GM19025 (cell line): Measurements from ENCODE around the gene MYCBP.
A peak's percentile ranks its signal among the peaks of the same experiment; 100 is the strongest.
"Not testable (repeated sequence)": the region's sequence is repeated elsewhere in the genome, so short reads cannot be mapped to it uniquely, and the experiment has no call there.

Experiments used
- ATAC-seq: cut with Tn5 transposase; IDR thresholded peaks from one replicate; pipeline ENCODE4 v1.9.1; 2021; ENCODE audit warnings: mild to moderate bottlenecking, low read depth, moderate library complexity; ENCODE audit not compliant: unreplicated experiment

The MYCBP gene

DNA sequence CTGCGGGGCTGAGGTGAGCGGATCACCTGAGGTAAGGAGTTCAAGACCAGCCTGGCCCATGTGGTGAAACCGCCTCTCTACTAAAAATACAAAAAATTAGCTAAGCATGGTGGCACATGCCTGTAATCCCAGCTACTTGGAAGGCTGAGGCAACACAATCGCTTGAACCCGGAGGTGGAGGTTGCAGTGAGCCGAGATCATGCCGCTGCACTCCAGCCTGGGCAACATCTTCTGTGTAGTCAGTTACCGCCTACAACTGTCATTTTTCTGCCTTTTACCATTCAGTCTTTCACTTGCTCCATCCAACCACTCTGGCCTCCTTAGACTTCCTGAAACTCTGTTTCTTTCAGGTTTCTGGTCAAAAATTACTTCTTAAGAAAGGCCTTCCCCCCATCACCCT is 2.2 kb downstream of the MYCBP start:
- ATAC-seq: no peak

DNA sequence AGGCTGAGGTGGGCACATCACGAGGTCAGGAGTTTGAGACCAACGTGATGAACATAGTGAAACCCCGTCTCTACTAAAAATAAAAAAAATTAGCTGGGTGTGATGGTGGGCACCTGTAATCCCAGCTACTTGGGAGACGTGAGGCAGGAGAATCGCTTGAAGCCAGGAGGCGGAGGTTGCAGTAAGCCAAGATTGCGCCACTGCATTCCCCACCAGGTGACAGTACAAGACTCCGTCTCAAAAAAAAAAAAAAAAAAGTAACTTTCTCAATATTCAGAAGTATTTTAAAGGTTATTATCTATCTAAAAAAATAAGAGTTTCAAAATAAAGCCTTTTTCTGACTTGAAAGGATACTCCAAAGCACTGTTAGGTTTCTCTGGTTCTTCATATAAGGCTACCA is 5.9 kb downstream of the MYCBP start:
- no peak for ATAC-seq

DNA sequence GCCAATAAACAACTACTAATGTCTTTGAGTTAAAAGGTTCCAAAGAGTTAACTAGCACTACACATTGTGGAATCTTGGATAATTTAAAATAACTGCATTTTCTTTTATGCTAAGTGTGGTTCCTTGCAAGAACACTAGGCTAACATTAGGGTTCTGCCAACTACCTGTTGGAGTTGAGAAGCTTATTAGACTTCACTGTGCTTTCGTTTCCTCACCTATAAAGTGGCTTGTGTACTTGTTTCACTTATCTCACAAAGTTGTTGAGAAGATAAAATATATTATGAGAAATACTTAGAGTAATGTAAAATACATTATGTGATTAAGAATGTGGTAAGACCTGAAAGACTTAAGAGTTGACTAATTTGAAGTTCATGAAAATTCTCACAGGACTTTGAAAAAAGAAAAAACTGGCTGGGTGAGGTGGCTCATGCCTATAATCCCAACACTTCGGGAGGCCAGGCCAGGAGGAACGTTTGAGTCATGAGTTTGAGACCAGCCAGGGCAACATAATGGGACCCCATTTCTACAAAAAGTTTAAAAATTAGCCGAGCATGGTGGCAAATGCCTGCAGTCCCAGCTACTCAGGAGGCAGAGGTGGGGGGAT is 7.9 kb downstream of the MYCBP start:
- no peak for ATAC-seq

DNA sequence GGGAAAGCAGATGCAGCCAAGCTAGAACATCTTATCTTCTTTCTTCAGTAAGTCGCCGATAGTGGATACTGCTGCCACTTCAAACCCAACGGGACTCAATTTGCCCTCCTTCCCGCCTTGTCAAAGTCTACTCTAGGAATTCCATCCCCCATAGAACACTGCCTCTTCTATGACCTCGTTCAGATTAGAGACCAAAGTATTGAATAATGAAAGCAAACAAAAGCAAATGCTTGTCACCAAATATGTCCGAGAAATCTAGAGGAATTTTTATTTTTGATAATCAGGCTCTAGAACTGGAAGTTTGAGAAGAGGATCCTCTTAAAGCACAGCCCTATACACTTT is 12.7 kb downstream of the MYCBP start:
- ATAC-seq: no peak

DNA sequence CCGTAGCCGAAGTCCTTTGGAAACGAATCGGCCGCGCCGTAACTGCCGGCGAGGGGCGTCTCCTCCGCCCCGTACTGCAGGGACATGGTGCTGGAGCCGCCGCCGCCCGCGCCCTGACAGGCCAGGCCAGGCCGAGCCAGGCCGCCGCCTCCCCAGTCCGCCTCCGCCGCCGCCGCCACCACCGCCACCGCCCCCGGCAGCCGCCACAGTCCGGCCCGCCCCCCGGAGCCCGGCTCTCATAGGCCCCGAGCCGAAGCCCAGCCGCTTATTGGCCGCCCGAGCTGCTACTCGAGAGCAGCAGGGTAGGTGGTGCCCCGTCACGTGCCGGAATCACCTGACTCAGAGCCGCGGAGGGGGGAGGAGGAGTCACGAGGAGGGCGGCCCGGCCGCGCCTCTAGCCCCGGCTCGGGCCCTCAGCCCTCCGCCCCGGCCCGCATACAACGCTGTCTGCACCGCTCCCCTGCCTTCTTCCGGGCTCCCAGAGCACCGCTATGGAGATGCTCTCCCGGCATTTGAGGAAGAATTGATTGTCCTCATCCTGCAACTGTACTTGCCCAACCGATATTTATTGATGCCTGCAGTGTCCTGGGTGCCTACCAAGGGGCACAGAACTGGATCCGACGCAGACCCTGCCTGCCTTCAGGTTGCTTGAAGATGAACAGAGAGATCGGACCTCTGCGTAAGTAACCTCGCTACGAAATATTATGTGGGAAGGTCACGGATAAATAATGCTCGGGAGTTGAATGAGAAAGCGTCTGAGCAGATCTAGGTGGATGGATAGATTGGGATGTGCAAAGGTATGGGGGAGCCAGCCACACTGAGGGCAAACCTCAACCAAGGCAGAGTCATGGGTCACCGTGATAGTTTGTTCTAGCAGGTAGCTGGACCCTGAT is 13.3 kb downstream of the MYCBP start, which contains the start of gene RRAGC:
Gene RRAGC, minus strand, starts transcription at position 212 of the 893 bp plus-strand sequence. Its CDS starts 126 bp downstream, at position 86.
- peak; percentile 85 for ATAC-seq

DNA sequence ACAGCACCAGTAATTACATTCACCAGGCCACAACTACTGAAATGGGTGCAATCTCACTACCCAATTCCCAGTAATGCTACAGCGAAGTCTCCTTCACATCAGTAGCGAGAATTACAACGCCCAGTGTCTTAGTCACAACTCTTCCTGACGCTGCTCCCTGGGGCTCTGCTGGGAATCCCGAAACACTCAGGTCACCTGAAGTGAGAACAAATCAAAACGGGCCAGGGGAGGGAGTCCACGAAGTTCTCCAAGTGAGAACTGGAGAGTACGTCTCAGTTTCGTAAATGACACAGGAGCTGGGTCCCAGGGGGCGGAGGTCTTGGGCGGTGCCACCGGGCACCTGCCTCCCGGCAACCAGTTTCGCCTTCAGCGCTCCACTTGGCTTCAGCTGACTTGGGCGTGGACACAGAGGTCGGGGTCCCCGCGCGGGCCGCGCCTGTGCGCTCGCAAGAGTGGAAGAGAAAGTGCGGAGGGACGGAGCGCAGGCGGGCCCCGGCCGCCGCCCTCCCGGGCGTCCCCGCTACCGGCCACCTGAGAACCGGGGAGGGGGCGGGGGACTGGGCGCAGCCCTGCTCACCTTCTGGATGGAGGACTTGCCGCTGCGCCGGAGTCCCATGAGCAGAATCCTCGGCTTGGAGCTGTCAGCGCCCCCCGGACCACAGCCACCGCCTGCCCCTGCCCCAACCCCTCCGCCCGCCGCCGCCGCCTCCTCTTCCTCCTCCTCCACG is 14.2 kb downstream of the MYCBP start:
- ATAC-seq: peak; percentile 26

DNA sequence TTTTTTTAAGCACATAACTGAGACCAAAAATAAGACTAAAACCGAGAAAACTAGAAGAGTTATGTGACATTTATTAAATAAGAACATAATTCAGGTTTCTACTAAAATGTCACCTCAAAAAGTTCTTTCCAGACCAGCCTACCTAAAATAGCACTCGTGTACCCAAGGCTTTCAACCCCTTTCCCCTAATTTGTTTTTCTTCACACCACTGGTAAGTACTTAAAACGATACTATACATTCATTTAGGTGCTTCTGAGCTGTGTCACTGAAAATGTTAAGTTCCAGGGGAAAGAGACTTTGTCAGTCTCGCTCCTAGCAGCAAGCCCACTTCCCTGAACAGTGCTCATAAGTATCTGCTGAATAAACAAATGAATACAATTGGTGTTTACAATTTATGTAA is 20.4 kb downstream of the MYCBP start:
- no peak for ATAC-seq

DNA sequence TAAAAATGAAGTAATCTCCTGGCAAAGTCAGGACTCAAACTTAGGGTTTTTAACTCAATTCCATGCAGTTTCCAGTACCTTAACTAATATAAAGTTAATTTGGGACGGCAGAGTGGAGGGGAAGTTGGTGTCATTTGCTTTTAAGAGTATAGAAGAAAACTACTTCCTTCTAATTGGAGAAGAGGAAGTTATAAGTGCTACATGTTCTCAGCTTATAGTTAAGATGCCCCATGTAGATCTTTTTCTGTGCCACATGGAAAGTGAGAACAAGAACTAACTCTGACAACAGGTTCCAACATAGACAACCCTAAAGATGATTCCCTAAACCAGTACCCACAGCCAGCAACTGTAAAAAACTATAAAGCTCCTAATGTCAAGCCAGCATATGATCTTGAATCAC is 25.1 kb downstream of the MYCBP start:
- ATAC-seq: no peak

DNA sequence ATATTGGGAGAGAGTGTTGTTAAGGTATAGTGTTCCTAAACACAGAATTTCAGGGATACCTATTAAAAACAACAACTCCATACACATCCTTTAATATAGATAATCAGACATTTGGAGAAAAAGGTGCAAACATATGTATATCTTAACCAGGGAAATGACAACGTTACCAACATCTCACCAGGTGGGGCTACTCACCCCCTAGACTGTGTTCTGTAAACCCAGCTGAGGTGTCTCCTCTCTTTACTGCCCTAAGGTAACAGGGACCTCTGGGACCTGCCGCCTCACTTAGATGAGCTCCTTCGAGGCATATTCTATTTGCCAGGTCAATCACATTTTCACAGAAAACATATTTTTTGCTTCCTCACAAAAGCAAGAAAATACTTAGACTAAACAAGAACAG is 26.9 kb downstream of the MYCBP start:
- no peak for ATAC-seq

DNA sequence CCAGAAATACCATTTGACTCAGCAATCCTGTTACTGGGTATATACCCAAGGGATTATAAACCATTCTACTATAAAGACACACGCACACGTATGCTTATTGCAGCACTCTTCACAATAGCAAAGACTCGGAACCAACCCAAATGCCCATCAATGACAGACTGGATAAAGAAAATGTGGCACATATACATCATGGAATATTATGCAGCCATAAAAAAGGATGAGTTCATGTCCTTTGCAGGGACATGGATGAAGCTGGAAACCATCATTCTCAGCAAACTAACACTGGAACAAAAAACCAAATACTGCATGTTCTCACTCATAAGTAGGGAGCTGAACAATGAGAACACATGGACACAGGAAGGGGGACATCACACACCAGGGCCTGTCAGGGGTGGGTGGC is 28.1 kb downstream of the MYCBP start:
- ATAC-seq: not testable (repeated sequence)

DNA sequence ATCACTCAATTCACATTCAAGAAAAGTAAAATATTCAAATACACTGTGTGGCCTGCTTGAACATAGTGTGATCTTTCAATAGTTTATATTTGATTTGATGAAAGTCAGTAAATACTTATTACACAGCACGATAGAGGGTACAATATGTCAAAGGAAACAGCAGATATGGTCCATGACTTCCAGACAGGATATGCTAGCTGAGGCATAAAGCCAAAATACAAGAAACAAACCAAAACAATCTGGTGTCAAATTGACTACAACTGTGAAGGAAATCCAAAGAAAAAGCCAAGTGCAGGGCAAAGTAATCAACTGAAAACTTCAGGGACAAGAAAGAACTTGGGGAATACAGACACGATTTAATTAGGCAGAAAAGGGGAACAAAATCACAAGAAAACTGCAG is 32.9 kb downstream of the MYCBP start:
- no peak for ATAC-seq

DNA sequence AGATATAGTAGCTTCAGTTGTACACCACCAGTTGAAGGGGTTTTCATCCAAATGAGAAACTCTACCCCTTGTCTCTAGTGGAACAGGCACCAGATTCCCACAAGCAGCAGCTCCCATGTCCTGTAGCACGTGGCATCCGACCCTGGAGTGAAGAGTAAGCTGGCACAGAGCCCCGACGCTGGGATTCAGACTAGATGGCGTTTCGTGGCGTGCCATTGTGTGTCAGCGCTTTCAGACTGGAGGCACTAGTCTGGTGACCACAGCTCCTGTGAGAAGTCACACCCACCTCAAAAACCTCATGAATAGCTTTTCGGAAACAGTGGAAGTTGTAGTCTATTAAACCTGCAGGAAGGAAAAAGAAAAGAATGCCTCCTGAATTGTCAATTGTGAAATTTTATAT is 33.8 kb downstream of the MYCBP start:
- ATAC-seq: no peak

DNA sequence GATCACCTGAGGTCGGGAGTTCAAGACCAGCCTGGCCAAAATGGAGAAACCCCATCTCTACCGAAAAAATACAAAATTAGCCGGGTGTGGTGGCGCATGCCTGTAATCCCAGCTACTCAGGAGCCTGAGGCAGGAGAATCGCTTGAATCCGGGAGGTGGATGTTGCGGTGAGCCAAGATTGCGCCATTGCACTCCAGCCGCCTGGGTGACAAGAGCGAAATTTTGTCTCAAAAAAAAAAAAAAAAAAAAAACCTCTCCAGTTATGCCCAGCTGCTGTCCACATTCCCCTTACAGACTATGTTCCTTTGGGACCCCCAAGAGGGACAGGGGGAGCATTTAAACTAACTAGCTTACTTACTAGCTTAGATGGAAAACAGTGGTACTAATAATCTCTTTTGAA is 36.8 kb downstream of the MYCBP start:
- not testable (repeated sequence) for ATAC-seq

DNA sequence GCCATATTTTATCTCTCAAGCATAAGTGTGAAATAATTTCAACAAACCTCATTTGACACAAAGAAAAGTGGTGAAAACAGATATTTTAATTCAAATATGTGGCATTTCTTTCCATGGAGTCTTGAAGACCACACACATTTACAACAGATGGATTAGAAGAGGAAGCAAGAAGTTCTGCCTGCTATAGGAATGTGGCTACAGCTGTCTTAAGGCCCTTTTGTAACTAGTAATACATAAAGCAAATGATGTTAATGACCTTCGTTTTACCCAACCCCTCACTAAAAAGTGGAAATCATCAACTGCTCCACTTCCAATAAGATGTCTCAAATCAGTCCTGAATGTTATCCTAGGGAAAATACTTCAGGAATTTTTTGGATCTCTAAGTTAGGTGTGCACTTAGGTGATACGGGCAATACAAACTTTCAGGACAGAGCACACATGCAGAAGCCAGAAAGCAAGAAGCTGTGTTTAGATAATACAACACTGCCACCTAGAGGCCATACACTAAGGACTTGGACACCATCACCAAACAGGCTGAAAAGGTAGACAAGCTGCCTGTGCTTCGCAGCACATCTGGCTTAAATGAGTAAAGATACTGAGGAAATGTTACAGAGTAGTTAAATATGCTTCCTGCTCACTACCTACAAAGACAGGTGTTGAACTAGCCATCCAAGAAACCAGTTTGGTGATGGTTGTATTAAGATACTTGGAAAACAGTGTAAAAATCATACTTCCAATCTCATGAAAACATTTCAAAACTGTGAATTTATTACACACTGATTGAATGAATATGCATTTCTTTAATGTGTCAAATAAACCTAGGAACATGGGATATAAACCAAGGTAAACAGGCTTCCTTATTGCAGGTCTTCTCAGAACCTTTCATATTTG is 38.0 kb downstream of the MYCBP start:
- no peak for ATAC-seq

DNA sequence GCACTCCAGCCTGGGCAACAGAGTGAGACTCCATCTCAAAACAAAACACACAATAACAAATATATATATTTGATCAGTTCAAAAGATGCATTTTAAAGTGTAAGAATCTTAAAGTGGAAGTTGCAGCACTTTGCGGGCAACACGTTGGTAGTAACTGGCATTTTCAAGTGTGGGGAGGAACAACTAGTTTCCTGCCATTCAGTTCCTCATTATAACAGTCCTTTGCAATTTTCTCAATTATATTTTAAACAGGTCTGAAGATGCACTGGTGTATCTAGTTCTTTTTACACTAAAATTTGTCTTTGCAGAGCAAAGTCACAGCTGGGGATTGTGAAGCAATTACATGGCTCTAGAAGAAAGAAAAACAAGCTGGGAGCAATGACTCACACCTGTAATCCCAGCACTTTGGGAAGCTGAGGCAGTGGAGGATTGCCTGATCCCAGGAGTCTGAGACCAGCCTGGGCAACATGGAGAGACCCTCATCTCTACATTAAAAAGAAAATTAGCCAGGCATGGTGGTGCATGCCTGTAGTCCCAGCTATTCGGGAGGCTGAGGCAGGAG is 38.8 kb downstream of the MYCBP start:
- no peak for ATAC-seq

DNA sequence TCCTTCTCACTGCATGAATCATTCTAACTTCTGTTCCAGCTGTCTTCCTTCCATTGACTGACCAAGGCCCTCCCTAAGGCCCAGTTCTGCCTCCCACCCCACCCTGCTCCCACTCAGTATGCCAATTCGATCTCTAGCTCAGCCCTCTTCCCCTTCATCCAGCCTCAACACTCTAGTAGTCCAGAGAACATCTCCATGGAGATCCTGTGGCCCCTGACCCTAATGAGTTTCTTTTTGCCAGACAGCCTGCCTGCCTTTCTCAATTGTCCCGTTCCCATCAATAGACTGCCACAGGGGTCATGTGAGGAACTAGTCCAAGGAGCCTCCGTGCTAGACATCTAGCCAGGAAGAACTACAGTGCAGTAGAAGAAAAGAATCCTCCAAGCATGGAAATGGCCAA is 40.0 kb downstream of the MYCBP start:
- no peak for ATAC-seq

DNA sequence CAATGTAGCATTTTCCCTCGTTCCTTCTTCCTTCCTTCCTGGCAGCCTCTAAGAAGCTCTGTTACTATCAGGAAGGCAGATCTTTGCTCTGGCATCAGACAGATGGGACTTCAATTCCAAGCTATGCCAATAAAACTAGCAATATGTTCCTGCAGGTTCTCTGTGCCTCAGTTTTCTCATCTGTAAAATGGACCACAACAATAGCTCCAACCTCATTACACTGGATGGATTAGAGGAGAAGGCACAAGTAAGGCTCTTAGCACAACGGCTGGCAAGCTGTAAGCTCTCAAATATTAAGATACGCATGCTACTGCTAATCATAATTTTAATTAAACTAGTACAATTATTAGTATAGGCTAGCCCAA is 40.8 kb downstream of the MYCBP start:
- ATAC-seq: no peak

DNA sequence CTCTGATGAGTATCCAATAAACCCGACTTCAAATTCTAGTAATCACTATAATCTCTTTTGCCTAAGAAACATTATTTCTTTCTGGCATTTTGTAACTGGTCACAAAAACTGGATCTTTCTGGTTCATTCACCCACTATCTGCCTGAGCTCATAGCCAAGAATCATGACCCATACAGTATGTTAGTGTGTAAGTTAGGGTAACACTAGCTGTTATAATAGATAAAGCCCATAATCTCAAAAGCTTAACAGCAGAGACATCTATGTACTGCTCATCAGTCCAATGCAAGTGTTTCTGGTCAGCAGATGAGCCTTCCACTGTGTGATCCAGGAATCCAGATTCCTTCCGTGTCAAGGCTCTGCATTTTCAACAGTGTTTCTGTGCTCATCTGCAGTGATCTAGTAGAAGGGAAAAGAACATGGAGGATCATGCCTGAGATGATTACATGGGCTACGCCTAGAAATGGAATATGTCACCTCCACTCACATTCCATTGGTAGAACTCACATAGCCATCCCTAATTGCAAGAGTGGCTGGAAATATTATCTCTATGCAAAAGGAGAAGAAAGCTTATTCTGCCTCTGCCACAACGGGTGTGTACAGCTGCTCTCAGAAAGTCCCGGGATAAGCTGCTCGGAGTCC is 41.3 kb downstream of the MYCBP start:
- ATAC-seq: no peak

DNA sequence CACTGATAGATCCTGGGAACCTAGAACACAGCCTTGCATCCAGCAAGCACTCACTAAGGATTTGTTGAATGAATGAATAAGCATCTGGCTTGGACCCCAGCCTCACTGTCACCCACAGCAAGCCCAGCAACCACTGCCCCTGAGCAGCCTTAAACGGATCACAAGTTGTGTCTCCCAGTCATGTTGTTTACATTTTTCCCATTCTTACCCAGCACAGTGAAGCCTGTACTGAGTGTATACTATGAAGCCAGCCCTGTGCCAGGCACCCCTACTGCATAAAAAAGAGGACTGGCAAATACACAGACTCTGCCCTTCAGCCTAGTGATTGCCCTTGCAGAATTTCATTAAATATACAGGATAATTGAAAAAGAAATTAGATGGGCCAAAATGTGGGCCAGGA is 43.8 kb downstream of the MYCBP start:
- no peak for ATAC-seq

DNA sequence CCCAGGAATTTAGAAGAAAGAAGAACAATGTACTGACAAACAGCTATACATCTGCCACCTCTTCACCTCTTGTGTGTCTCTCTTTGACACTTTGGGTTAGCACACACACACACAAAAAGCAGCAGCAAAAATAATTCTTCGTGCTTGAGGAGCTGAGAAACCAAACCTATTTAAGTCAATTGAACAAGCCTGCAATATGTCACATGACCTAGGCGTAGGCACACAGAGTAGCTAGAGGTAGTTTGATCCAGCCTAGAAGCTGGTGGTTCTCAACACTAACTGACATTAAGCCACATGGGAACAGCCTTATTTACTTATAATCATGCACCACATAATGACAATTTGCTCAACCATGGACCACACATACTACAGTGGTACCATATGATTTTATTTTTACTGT is 45.8 kb downstream of the MYCBP start:
- no peak for ATAC-seq
